Measurements from ENCODE around the gene FNTB.
"Not testable (repeated sequence)": the region's sequence is repeated elsewhere in the genome, so short reads cannot be mapped to it uniquely, and the experiment has no call there.

The FNTB gene

DNA sequence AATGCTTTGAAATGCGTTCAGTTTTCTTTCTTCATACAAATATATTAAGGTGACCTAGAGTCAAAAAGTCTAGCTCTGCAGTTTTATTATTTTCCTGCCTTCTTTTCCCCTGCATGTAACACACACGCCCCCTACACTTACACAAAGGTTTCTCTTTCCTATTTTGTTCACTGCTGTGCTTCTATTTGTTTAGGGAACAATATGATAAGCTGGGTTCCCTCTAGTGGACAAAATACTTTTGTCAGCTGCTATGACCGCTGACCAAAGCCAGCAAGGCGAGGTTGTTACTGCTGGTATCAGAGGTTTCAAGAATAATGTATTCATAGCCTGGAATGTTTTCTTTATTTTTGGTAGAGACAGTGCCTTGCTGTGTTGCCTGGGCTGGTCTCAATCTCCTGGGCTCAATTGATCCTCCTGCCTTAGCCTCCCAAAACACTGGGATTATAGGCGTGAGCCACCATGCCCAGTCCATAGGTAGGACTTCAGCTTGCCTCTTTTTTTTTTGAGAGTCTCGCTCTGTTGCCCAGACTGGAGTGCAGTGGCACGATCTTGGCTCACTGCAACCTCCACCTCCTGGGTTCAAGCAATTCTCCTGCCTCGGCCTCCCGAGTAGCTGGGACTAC, 33.4 kb downstream of the FNTB start:
- DNase-seq: no peak

DNA sequence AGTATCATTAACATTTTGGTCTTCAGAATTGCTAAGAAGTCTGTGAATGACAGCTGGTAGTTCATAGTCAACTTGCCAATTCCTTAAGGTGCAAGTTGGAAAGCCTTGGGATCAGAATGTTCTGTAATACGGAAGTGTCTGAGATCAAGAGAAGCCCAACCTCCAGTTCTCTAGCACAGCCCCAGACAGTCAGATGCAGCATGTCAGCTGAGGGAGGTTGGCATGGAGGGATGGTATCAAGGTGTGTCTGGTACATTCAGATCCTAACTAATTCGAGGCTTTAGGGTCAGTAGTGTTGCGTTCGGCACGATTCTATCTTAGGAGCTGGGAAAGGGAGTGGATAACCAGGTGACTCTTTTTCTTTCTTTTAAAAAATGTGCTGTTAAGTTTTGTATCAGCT, 38.3 kb downstream of the FNTB start:
- DNase-seq: no peak

DNA sequence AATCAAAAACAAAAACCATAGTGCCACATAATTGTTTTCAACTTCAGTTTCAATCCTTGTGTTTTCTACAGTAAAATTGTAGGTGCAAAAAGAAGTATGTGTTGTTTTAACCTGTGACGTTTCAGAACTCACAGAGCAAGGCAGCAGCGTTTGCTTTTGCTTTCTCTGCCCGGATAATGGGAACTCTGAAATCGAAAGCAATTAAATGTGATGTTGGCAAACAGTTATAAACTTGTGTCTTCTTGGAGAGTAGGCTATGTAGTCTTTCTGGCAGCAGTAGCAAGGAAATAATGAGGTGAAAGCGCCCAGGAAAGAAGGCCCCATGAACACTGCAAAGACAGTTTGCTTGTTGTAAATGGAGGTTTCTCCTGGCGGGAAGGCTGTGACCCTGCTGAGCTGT, 39.1 kb downstream of the FNTB start:
- DNase-seq: no peak

DNA sequence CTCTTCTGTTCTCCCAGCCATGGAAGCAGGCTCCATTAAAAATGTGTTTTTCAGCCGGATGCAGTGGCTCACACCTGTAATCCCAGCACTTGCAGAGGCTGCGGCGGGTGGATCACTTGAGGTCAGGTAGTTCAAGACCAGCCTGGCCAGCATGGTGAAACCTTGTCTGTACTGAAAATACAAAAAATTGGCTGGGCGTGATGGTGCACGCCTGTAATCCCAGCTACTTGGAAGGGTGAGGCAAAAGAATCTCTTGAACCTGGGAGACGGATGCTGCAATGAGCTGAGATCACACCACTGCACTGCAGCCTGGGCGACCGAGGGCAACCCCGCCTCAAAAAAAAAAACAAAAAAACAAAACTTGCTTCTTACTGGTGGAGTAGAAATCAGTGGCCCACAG, 39.8 kb downstream of the FNTB start:
- DNase-seq: no peak

DNA sequence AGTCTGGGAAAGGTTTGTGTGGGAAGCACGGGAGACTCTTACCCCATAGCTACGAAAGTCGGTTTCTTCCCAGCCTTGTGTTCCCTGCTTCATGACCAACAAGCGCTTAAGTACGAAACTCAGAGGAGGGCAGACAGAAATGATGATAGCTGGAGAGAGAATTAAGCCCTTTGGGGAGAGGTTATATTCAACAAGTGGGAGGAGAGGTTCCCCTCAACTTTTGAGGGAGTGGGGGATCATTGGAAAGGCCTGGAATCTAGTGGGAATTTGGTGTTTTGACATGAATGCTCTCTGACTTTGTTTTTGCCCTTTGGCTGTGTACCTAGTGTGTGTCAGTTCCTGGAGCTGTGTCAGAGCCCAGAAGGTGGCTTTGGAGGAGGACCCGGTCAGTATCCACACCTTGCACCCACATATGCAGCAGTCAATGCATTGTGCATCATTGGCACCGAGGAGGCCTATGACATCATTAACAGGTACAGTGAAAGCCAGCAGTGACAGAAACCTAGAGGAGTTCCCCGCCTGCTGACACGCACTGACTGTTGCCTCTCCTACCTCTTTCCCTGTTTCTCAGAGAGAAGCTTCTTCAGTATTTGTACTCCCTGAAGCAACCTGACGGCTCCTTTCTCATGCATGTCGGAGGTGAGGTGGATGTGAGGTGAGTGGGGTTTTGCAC, 40.6 kb downstream of the FNTB start:
- no peak for DNase-seq

DNA sequence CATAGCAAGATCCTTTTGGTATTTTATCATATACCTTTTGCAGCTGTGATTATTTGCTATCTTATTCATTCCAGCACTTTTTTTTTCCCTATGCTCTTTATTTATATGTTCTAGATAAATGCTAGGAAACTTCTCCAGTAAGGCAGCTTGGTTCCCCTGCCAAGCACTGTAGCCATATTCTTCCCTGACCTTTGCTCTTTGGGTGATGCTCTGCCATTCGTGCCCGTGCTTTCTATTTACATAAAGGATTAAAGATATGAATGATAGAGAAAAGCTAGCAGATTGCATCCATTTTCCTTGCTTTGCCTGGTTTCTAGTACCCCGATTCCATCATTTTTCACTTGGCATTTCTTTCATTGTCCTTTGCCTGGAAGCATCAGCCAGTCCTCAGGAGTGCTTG, 42.2 kb downstream of the FNTB start:
- DNase-seq: no peak

DNA sequence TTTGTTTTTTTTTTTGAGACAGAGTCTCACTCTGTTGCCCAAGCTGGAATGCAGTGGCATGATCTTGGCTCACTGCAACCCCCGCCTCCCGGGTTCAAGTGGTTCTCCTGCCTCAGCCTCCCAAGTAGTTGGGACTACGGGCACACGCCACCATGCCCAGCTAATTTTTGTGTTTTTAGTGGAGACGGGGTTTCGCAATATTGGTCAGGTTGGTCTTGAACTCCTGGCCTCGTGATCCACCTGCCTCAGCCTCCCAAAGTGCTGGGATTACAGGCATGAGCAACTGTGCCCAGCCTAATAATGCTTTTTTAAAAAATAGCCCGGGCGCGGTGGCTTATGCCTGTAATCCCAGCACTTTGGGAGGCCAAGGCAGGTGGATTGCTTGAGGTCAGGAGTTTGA, 44.6 kb downstream of the FNTB start:
- DNase-seq: not testable (repeated sequence)

DNA sequence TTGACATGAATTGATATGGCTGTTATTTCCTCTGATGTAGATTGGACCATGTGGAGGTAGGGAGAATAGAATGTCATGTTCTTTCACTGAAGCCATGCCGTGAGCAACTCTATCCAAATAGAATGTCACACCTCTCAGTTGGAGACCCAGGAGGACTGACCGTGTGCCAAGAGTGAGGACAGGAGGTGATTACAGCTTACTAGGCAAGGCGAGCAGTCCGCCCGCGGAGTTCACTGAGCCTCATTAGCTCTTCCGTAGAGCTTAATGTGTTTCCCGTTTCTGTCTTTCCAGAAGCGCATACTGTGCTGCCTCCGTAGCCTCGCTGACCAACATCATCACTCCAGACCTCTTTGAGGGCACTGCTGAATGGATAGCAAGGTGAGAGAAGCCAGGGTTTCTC, 45.6 kb downstream of the FNTB start:
- DNase-seq: no peak

DNA sequence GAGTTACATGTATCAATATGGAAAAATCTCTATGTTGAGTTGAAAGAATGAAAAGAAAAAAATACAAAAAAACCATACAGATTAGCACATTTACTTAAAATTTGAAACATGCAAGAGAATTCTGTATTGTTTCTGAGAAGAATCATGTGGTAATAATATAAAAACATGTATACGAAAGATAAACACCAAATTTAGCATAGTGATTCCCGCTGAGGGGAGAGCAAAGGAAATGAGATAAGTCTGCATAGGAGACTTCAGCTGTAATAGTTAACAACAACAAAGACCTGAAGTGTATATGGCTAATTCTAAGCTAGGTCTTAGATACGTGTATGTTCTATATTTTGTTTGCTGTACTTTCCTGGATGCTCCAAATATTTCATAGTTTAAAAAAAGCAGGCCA, 46.5 kb downstream of the FNTB start:
- DNase-seq: no peak

DNA sequence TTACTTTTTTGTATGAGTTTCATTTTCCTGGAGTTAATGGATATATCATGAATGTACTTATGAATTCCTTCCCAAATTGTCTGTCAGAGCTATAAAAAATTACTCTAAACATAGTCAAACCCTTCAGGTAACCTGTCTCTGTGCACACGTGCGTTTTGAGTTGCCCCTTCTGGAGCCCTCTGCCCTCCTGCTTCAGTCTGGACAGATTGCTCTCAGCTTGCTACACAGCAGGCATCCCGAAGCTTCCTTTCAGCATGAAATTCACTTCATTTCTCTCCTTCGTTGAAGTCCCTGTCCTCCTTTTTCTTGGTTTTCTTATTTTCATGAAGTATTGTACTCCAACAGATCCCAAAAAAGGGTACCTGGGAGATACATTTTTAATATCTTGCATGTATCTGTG, 47.3 kb downstream of the FNTB start:
- DNase-seq: no peak

DNA sequence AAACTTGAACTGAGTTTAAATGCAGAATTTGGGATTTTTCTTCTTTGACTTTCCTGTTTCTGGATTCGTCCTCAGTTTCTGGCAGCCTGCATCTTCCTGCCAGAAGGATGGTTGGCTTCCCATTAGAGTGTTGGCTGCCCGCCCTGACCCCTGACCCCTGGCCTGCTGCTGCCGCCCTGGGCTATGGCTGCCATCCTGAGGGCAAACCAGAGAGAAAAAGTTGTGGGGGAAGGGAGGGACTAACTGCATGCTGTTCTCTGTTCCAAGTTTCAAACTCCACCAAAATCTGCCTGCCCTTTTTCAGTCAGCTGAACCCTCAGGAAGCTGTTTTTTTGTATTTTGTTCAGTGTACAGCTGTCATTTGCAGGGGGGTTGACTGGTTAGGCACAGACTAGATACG, 48.4 kb downstream of the FNTB start:
- DNase-seq: no peak

DNA sequence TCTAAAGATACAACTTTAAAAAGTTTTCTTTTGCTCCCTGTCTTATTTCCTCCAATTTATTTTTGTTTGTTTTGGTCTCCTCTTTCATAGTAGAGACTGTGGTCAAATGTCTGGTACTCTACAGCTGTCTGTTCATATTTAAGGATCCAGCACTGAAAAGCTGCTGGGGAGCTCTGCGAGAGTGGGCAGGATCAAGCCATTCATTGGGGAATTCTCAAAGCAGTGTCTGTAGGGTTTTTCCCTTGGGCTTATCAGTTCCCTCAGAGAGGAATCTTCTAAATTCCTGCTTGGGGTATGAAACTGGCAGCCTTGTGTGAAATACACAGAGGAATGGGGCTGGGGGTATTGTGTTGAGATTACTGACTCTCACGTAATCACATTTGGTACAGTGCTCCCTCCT, 52.3 kb downstream of the FNTB start:
- DNase-seq: no peak

DNA sequence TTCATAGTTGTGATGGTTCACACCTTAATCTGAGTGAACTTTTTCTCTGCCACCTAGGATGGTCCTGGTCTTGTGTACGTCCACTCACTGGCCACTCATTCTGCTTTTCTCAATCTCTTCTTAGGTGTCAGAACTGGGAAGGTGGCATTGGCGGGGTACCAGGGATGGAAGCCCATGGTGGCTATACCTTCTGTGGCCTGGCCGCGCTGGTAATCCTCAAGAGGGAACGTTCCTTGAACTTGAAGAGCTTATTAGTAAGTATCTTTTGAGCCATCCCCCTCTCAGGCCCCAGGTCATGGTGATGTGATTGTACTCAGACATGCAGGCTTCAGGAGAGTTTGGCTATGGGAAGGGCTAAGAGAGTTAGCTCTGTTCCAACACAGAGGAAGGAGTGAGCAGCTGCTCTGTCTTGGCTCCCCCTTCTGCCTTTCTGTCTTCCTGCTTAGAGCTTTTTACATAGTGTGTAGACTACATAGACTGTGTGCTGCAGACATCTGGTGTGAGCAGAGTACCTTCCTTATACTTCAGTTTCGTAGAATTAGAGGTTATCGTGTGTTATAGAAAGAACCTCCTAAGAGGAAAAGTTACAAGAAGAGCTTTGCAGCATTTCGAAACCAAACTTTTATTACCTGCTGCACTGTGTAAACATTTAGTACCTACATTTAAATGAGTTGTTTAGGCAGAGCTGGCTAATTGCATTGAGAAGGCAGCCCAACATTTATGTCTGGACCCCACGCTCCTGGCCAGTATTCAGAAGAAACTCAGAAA, 54.2 kb downstream of the FNTB start:
- DNase-seq: no peak

DNA sequence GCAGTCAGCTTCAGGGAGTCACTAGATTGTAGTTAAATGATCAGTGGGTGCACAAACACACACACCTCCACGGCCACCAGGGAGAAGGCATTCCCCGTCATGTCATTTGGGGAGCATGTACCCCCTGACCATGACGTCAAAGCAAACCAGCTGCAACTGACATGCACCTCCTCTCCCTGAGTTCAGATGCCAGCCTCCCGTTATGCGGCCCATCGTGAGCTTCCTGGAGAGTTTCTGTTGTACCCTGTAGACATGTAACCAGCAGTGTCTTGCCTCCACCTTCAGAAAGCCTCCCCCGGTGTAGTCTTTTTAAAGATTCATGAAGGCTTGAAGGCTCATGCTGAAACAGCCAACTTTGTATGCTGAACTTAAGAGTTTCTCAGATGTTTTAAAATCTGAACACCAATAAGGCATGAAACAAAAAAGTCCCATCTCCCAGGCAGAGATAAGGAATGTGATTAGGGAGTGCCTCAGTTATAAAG, 54.8 kb downstream of the FNTB start:
- no peak for DNase-seq

DNA sequence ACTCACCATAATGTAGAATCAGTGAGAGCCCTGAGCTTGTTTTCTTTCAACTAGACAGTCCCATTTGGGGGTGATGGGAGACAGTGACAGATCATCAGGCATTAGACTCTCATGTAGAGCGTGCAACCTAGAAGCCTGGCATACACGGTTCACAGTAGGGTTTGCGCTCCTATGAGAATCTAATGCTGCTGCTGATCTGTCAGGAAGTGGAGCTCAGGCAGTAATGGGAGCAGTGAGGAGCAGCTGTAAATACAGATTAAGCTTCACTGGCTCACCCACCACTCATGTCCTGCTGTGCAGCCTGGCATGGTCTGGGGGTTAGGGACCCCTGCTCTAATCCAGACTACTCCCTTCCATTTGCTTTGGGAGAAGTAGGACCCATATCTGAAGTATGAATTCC, 55.6 kb downstream of the FNTB start:
- DNase-seq: no peak

DNA sequence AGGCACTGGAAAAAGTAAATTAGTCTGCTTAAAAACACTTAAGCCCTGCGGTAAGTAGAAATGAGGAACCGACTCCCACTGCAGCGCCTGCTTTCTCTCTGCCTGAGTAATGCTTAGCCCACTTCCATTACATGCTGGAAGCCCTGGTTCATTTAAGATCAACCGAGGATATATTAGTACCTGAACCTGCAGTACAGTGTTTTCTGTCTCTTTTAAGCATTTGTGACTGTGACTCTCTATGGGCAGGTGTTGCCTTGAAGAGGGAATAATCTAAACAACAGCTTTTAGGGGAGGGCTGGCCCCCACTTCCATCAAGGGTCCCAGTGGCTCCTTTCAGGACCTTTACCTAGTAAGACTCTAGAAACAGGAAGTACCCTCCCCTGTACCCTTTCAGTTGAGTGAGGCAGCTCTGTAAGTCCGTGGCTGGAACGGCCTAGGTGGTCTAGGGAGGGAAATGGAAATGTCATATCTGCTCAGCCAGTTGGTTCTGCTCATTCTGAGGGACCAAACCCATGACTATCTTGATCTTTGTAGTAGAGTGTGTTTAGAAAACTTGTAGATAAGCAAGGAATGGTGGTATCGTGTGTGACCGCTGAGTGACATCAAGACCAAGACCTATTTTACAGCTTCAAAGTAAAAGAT, 56.2 kb downstream of the FNTB start:
- no peak for DNase-seq

DNA sequence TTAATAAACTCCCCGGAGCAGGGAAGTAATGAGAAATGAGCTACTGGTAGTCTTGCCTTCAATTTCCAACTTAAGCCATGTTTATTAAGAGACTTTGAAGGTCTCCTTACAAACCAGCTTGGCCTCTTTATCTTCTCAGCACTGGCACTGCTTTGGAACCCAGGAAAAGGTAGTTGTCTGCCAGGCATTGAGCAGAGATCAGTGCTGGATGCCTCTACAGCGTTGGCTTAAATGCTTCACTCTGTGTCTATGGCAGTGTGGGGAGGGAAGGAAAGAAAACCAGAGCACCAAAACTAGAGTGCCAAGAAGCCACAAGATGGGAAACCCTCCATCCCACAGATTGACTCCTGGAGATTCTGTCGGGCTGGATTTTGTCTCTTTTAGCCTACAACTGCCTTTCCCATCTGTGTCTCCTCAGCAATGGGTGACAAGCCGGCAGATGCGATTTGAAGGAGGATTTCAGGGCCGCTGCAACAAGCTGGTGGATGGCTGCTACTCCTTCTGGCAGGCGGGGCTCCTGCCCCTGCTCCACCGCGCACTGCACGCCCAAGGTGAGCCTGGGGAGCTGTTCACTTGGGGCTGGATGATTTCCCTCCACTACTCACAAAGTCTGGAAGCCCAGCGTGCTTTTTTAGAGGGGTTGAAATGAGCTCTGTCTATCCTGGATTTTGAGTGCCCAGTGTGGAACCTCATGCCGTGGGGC, 57.3 kb downstream of the FNTB start:
- DNase-seq: no peak

DNA sequence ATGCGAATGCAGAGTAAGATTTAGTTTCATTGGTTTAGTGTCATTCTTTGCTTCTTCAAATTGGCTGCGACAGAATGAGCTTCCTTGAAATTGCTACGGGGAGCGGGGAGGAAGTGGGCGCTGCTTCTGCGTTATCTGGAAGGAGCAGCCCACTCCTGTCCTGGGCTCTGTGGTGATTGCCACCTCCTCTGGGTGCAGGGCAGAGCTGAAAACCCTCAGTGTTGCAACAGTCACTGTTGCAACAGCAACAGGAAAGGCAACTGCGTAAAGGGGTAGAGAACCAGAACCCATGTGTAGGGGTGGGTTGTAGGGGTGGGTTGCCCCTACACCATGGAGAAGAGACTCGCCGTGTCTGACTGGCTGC, 57.9 kb downstream of the FNTB start:
- no peak for DNase-seq

DNA sequence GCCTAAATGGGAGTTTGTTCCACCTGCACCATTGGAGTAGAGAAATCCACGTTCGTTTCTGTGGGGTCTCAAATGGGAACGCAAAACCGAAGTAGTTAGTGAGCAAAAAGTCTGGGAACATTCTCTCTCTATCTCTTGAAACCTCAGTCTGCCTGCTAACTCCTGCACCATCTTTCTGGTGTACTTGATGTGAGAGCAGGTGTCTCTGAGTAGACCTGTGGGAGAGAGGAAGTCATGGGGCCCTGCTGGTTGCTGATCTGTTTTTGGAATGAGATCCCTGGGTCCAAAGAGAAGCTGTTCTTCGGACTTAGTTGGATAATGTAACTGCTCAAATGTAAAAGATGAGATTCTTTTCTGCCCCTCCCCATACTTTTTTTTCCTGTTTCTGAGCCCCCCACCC, 58.3 kb downstream of the FNTB start:
- DNase-seq: no peak

DNA sequence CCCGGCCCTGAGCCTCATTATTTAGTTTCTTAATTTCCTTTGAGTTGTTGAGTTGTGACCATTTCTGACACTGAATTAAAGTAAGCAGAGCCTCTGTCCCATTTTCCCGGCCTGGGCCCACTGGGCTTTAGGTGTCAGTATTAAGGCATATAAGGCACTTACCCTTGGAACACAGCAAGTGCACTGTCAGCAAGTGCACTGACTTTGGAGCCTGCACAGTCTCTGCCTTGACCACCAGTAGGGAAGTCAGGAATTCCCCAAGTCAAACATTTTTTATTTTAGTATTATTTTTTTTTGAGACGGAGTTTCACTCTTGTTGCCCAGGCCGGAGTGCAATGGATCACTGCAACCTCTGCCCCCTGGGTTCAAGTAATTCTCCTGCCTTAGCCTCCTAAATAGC, 59.0 kb downstream of the FNTB start:
- DNase-seq: no peak

DNA sequence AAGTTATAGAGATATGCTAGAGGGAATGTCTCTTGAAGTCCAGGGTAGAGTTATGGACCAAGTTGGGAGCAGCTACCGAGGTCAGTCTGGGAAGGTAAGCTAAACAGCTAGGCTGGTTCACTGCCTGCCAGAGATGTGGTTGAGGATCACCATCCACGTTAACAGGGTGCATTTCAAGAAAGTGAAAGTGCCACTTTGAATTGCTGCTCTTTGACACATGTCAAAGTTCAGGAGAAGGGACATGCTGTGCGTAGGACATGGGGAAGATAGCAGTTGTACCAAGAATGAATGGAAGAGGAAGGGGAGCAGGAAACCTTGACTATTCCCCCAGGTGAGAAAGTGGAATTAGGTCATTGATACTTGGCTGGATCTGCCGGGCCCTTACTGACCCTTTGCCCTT, 66.1 kb downstream of the FNTB start:
- no peak for DNase-seq

DNA sequence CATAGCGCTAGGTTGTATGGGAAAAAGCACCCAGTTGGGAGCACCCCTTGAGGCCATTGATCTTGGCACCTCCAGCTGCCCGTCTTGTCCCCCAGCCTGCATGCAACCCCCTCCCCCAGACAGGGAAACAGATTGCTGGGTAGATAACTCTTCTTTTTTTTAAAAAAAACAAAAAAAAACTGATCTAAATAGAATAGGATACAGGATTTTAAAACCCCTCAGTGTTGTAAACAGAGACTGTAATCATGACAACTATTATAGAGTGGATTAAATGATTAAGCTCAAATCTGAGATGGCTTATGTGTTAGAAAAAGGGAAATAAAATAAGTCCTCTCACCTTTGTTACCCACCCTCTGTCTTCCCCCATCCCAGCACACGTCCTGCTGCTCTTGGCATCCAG, 66.8 kb downstream of the FNTB start:
- no peak for DNase-seq

DNA sequence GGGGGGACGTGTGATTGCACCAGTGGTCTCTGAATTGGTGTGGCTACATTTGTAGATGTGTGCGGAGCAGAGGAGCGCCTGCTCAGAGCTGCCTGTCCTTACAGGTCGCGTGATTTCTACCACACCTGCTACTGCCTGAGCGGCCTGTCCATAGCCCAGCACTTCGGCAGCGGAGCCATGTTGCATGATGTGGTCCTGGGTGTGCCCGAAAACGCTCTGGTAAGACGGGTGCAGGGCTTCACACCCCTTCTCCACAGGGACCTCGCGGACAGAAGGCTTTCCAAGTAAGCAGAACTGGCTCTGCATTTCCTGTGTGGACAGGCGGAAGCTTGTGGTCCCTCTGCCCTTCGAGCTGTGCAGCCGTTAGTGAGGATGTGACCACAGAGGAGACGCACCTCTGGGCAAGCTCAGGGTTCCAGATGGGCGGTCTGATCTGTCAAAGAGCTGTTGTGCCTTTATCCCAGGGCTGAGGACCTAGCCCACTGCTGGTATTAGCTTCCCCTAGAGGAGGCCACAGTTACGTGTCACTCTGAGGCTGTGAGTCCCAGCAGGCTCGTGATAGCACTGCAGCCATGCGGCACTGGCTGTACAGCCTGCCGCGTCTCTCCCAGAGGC, 67.9 kb downstream of the FNTB start:
- no peak for DNase-seq

All from T1000 (cell line).